CD14-positive monocyte (primary cell): ENCODE measurements around the gene TLCD3A. TPM values are rescaled to one million over a fixed set of nuclear protein-coding genes. Genes with fewer than 3 reads are reported as not detected.

Source experiments
- DNase-seq, 3 donors: peaks; one replicate each; pipeline ENCODE4 v3.0.0-alpha.2; 2011 to 2022
- H2AFZ ChIP-seq: 2 replicates; pipeline ENCODE4 v1.6.0; 2012; ENCODE audit warnings: mild to moderate bottlenecking, low read depth, low read length, inconsistent platforms; ENCODE audit not compliant: insufficient read depth, poor library complexity, severe bottlenecking
- H3K27ac ChIP-seq, 2 donors: 1 replicate in 1 of 2; 2 replicates in 1 of 2; pipeline ENCODE4 v1.5.1; 2012 to 2013; ENCODE audit warnings: low read length in 2 of 2, control low read depth in 1 of 2, inconsistent platforms in 1 of 2, low read depth in 1 of 2, mild to moderate bottlenecking in 1 of 2
- H3K27me3 ChIP-seq, 2 donors: one replicate each; pipeline versions ENCODE4 v1.6.0 to v1.6.1; 2011 to 2013; ENCODE audit warnings: low read length in 2 of 2; ENCODE audit not compliant: control insufficient read depth in 2 of 2, insufficient read depth in 2 of 2
- H3K36me3 ChIP-seq, 2 donors: replicated peaks in 1 of 2; 1 replicate in 1 of 2; 2 replicates in 1 of 2; pipeline versions ENCODE4 v1.5.1 to v1.6.1; 2012 to 2013; ENCODE audit warnings: low read length in 2 of 2, control low read depth in 1 of 2, inconsistent platforms in 1 of 2, mild to moderate bottlenecking in 1 of 2; ENCODE audit not compliant: insufficient read depth in 2 of 2, control insufficient read depth in 1 of 2
- H3K4me1 ChIP-seq, 2 donors: 1 replicate in 1 of 2; 2 replicates in 1 of 2; pipeline versions ENCODE4 v1.5.1 to v1.6.1; 2012 to 2013; ENCODE audit warnings: low read length in 2 of 2, control low read depth in 1 of 2, inconsistent platforms in 1 of 2, mild to moderate bottlenecking in 1 of 2, moderate library complexity in 1 of 2; ENCODE audit not compliant: insufficient read depth in 2 of 2, control insufficient read depth in 1 of 2
- H3K4me2 ChIP-seq: replicated peaks from 2 replicates; pipeline ENCODE3; 2012; ENCODE audit warnings: low read length, moderate library complexity, mild to moderate bottlenecking; ENCODE audit not compliant: poor library complexity, severe bottlenecking; ENCODE audit errors: extremely low read depth
- H3K4me3 ChIP-seq, 3 experiments: fragments of 200-600 bp in 1 of 3; sonication (generic) in 1 of 3; replicated peaks in 1 of 3; 1 replicate in 2 of 3; 2 replicates in 1 of 3; pipeline ENCODE4 v1.5.1; 2011 to 2013; ENCODE audit warnings: low read length in 3 of 3, mild to moderate bottlenecking in 3 of 3, control low read depth in 2 of 3, low read depth in 2 of 3, inconsistent platforms in 1 of 3, moderate library complexity in 1 of 3
- H3K79me2 ChIP-seq: 2 replicates; pipeline ENCODE4 v1.6.0; 2012; ENCODE audit warnings: mild to moderate bottlenecking, control low read depth, inconsistent platforms, low read length, moderate library complexity; ENCODE audit not compliant: insufficient read depth
- H3K9ac ChIP-seq: 2 replicates; pipeline ENCODE4 v1.6.0; 2017; ENCODE audit warnings: low read length, mild to moderate bottlenecking; ENCODE audit not compliant: insufficient read depth, poor library complexity, severe bottlenecking
- H3K9me3 ChIP-seq, 2 donors: replicated peaks in 1 of 2; 1 replicate in 1 of 2; 2 replicates in 1 of 2; pipeline versions ENCODE4 v1.5.1 to v1.6.1; 2012 to 2013; ENCODE audit warnings: low read length in 2 of 2, control low read depth in 1 of 2; ENCODE audit not compliant: control insufficient read depth in 1 of 2, insufficient read depth in 1 of 2
- H4K20me1 ChIP-seq: 2 replicates; pipeline ENCODE4 v1.6.0; 2012; ENCODE audit warnings: mild to moderate bottlenecking, low read length, control low read depth, moderate library complexity; ENCODE audit not compliant: insufficient read depth
- H3K27ac Mint-ChIP-seq, 7 donors: one replicate each; pipeline ENCODE4 v1.8.0; 2020; ENCODE audit warnings: mild to moderate bottlenecking in 7 of 7, mixed read lengths in 7 of 7, moderate library complexity in 6 of 7, inconsistent platforms in 2 of 7
- H3K27me3 Mint-ChIP-seq, 3 donors: one replicate each; pipeline ENCODE4 v1.8.0; 2021 to 2022; ENCODE audit warnings: low read depth in 3 of 3, mild to moderate bottlenecking in 3 of 3, mixed read lengths in 3 of 3, moderate library complexity in 3 of 3, inconsistent platforms in 1 of 3
- H3K36me3 Mint-ChIP-seq, 2 donors: one replicate each; pipeline ENCODE4 v1.8.0; 2020; ENCODE audit warnings: mixed read lengths in 2 of 2, inconsistent platforms in 1 of 2, mild to moderate bottlenecking in 1 of 2
- H3K4me1 Mint-ChIP-seq: one replicate; pipeline ENCODE4 v1.8.0; 2020; ENCODE audit warnings: mild to moderate bottlenecking, mixed read lengths
- H3K4me3 Mint-ChIP-seq, 2 donors: one replicate each; pipeline ENCODE4 v1.8.0; 2020; ENCODE audit warnings: mild to moderate bottlenecking in 2 of 2, mixed read lengths in 2 of 2, moderate library complexity in 1 of 2
- H3K9me3 Mint-ChIP-seq, 7 donors: one replicate each; pipeline ENCODE4 v1.8.0; 2020 to 2022; ENCODE audit warnings: mixed read lengths in 7 of 7, mild to moderate bottlenecking in 6 of 7, moderate library complexity in 6 of 7, inconsistent platforms in 2 of 7
- WGBS: methylation state at CpG from one replicate; pipeline ENCODE4 v1.1.5; 2013; ENCODE audit warnings: missing lambda C conversion rate; ENCODE audit not compliant: insufficient coverage; 5-methylcytosine and 5-hydroxymethylcytosine counted together
- intact Hi-C, 2 donors: fragments of 100-400 bp; cut with micrococcal nuclease; formaldehyde crosslinking; loops; one replicate each; pipeline versions ENCODE4 v1.15.0 to v1.15.1; 2023
- polyA plus RNA-seq, 3 donors: library from polyadenylated mRNA; depleted of rRNA in 1 of 3; unstranded in 2 of 3; stranded (reverse) in 1 of 3; fragments of 300-500 nt in 2 of 3; fragments of >200 nt in 1 of 3; fragmentation: Illumina TruSeq in 2 of 3; gene quantifications; 1 replicate in 2 of 3; 2 replicates in 1 of 3; pipeline ENCODE4 v1.2.3, GENCODE V29; 2012 to 2021
- TF ChIP-seq, protein P1 (sequence below): fragments of 200-600 bp; IDR thresholded peaks from one replicate; pipeline ENCODE4 v1.8.0; 2022; ENCODE audit warnings: antibody characterized with exemption, mild to moderate bottlenecking

The TLCD3A gene
- polyA plus RNA-seq, 3 donors: 0.09 to 1.8 (median 0.13) TPM

DNA sequence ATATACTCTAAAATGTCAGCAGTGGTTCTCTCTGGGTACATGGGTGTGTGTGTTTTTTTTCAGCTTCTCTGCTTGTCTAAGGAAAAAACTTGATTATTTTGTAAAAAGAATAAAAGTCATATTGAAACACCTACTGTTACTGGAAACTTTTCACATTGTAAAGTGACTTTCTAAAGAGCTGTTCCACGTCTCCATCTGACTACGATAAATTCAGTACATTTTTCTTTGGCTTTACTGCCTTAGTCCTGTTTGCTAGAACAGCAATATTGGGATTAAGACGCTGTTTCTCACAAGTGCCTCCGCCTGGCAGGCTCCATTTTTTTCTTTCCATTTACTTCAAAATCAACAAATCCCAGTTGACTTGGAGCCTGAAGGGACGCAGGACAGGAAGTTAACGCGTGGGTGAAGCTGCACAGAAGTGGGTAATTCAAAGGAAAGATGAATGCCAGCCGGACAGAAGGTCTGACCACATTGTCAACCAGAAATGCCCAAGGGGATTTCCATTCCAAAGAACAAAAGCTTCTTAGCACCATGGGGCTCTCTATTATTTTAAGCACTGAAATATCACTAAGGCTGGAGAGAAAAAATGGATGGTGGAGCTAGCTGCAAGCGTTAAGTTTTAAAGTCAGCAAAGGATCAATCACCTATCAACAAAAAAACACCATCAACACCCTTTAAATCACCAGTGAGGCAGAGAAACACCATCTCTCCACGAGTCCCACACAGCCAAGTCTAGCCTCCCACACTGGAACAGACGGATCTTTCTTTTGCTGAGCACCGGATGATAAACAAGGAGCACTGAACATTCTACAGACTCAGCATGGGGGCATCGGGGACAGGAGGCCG, 41.3 kb downstream of the TLCD3A start:
- no peaks in the 10 kb centered on the region for H4K20me1 ChIP-seq
- Mint-ChIP-seq H3K27ac (no peak overlapping the region), H3K36me3 (peaks cover 85 to 94% of the 10 kb centered on the region in 2 donors), H3K27me3 (no peaks in the 10 kb centered on the region), H3K4me1 (no peaks in the 10 kb centered on the region), H3K9me3 (no peaks in the 10 kb centered on the region), H3K4me3 (no peak overlapping the region)
- H3K79me2 ChIP-seq: peaks cover under 1% of the 10 kb centered on the region
- WGBS: 90% methylated on average over 11 of the region's 14 CpGs
- H3K36me3 ChIP-seq: peaks cover 86 to 98% of the 10 kb centered on the region in 2 donors
- no peaks in the 10 kb centered on the region for H3K27me3 ChIP-seq
- H3K4me3 ChIP-seq: no peak overlapping the region
- H3K4me2 ChIP-seq: no peak overlapping the region
- no peaks in the 10 kb centered on the region for H3K4me1 ChIP-seq
- no peak for DNase-seq
- H3K27ac ChIP-seq: no peak overlapping the region
- no peak overlapping the region for H3K9ac ChIP-seq
- H3K9me3 ChIP-seq: no peaks in the 10 kb centered on the region
- no peak overlapping the region for H2AFZ ChIP-seq
- TF ChIP-seq, protein P1, sequence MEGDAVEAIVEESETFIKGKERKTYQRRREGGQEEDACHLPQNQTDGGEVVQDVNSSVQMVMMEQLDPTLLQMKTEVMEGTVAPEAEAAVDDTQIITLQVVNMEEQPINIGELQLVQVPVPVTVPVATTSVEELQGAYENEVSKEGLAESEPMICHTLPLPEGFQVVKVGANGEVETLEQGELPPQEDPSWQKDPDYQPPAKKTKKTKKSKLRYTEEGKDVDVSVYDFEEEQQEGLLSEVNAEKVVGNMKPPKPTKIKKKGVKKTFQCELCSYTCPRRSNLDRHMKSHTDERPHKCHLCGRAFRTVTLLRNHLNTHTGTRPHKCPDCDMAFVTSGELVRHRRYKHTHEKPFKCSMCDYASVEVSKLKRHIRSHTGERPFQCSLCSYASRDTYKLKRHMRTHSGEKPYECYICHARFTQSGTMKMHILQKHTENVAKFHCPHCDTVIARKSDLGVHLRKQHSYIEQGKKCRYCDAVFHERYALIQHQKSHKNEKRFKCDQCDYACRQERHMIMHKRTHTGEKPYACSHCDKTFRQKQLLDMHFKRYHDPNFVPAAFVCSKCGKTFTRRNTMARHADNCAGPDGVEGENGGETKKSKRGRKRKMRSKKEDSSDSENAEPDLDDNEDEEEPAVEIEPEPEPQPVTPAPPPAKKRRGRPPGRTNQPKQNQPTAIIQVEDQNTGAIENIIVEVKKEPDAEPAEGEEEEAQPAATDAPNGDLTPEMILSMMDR: no peak
- intact Hi-C loops: no loop called here

DNA sequence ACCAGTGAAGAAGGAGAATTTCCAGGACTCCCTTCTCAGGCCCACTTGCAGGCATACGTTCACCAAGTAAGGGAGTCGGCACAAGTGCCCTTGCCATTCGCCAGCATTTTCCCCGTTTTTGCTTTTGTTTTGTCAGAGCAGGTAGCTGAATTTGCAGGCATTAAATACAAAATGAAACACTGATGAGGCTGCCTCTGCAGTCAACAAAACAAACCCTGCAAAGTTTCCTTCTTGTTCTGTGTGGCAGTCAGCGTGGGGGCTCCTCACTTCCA, 41.9 kb downstream of the TLCD3A start:
- H3K4me2 ChIP-seq: no peak overlapping the region
- intact Hi-C loops: no loop called here
- 100% methylated on average over 5 of the region's 5 CpGs for WGBS
- H3K4me3 ChIP-seq: no peak overlapping the region
- TF ChIP-seq, protein P1: no peak
- no peaks in the 10 kb centered on the region for H3K4me1 ChIP-seq
- no peak for DNase-seq
- no peaks in the 10 kb centered on the region for H3K27me3 ChIP-seq
- H3K27ac ChIP-seq: no peak overlapping the region
- no peak overlapping the region for H2AFZ ChIP-seq
- no peak overlapping the region for H3K9ac ChIP-seq
- peaks cover 80 to 92% of the 10 kb centered on the region in 2 donors for H3K36me3 Mint-ChIP-seq
- H3K4me3 Mint-ChIP-seq: no peak overlapping the region
- peaks cover 4% of the 10 kb centered on the region for H3K79me2 ChIP-seq
- H3K9me3 Mint-ChIP-seq: no peaks in the 10 kb centered on the region
- H4K20me1 ChIP-seq: no peaks in the 10 kb centered on the region
- no peaks in the 10 kb centered on the region for H3K4me1 Mint-ChIP-seq
- H3K27me3 Mint-ChIP-seq: no peaks in the 10 kb centered on the region
- H3K27ac Mint-ChIP-seq: no peak overlapping the region
- no peaks in the 10 kb centered on the region for H3K9me3 ChIP-seq
- peaks cover 83 to 95% of the 10 kb centered on the region in 2 donors for H3K36me3 ChIP-seq
